Natural killer cell (primary cell): Measurements from ENCODE around the gene ARRDC1. TPM values are rescaled to one million over a fixed set of nuclear protein-coding genes. Genes with fewer than 3 reads are reported as not detected.

Experiments used
- ATAC-seq, 3 donors: fragments of 150-1000 bp in 2 of 3; fragments of 200-7000 bp in 1 of 3; cut with Tn5 transposase; 1 replicate in 1 of 3; 2 replicates in 2 of 3; pipeline ENCODE4 v1.10.0; 2021; ENCODE audit warnings: mild to moderate bottlenecking in 2 of 3, moderate library complexity in 2 of 3
- DNase-seq, 2 donors: peaks; one replicate each; pipeline versions ENCODE4 v3.0.0 to v3.0.0-alpha.2; 2013 to 2021; ENCODE audit warnings: mixed read lengths in 1 of 2
- H3K27ac ChIP-seq: one replicate; pipeline ENCODE4 v1.5.1; 2013; ENCODE audit warnings: mild to moderate bottlenecking, low read length
- H3K27me3 ChIP-seq: one replicate; pipeline ENCODE4 v1.6.1; 2013; ENCODE audit warnings: low read length; ENCODE audit not compliant: control insufficient read depth, insufficient read depth
- H3K36me3 ChIP-seq: one replicate; pipeline ENCODE4 v1.6.1; 2013; ENCODE audit warnings: low read length; ENCODE audit not compliant: control insufficient read depth, insufficient read depth
- H3K4me1 ChIP-seq: one replicate; pipeline ENCODE4 v1.6.1; 2013; ENCODE audit warnings: low read length; ENCODE audit not compliant: control insufficient read depth, insufficient read depth
- H3K4me3 ChIP-seq: one replicate; pipeline ENCODE4 v1.5.1; 2013; ENCODE audit warnings: low read length
- H3K9me3 ChIP-seq: one replicate; pipeline ENCODE4 v1.6.1; 2013; ENCODE audit warnings: low read length; ENCODE audit not compliant: control insufficient read depth, insufficient read depth
- H3K27ac Mint-ChIP-seq, 2 donors: one replicate each; pipeline ENCODE4 v1.8.0; 2022; ENCODE audit warnings: mild to moderate bottlenecking in 2 of 2, mixed read lengths in 2 of 2, moderate library complexity in 1 of 2
- H3K27me3 Mint-ChIP-seq, 2 donors: one replicate each; pipeline ENCODE4 v1.8.0; 2022; ENCODE audit warnings: low read depth in 2 of 2, mixed read lengths in 2 of 2
- H3K36me3 Mint-ChIP-seq: one replicate; pipeline ENCODE4 v1.8.0; 2022; ENCODE audit warnings: mixed read lengths
- H3K4me1 Mint-ChIP-seq, 2 donors: one replicate each; pipeline ENCODE4 v1.8.0; 2022; ENCODE audit warnings: mixed read lengths in 2 of 2
- H3K4me3 Mint-ChIP-seq: one replicate; pipeline ENCODE4 v1.8.0; 2022; ENCODE audit warnings: mild to moderate bottlenecking, moderate library complexity, mixed read lengths
- H3K9me3 Mint-ChIP-seq, 2 donors: one replicate each; pipeline ENCODE4 v1.8.0; 2022; ENCODE audit warnings: mixed read lengths in 2 of 2
- CTCF ChIP-seq: fragments of 200-600 bp; IDR thresholded peaks from one replicate; pipeline ENCODE4 v1.8.0; 2022; ENCODE audit warnings: antibody characterized with exemption
- WGBS: methylation state at CpG from one replicate; pipeline ENCODE4 v1.1.7; 2013; ENCODE audit warnings: missing lambda C conversion rate; ENCODE audit not compliant: insufficient coverage; 5-methylcytosine and 5-hydroxymethylcytosine counted together
- intact Hi-C: fragments of 100-400 bp; cut with micrococcal nuclease; formaldehyde crosslinking; loops from one replicate; pipeline ENCODE4 v1.14.2; 2022
- total RNA-seq, 4 donors: library from RNA; stranded (reverse); fragments of 120-200 nt in 1 of 4; gene quantifications; one replicate each; pipeline versions ENCODE4 v1.2.3 to v1.2.4, GENCODE V29; 2013 to 2022

Gene ARRDC1
- total RNA-seq, 3 donors from 2014 or later (not counting 1 experiment from before 2014, with no cell fraction given): 80.7 to 105 (median 92.9) TPM

GRCh38 chr9:137632230-137633161 lies 27.0 kb downstream of the ARRDC1 start:
- Mint-ChIP-seq H3K27ac (peak overlapping the region; percentile 80 to 85), H3K4me1 (peaks cover 49 to 58% of the 10 kb centered on the region in 2 donors), H3K27me3 (no peaks in the 10 kb centered on the region), H3K9me3 (no peaks in the 10 kb centered on the region), H3K36me3 (no peaks in the 10 kb centered on the region), H3K4me3 (no peak overlapping the region)
- H3K9me3 ChIP-seq: no peaks in the 10 kb centered on the region
- H3K27ac ChIP-seq: no peak overlapping the region
- no peak for ATAC-seq
- DNase-seq: no peak
- H3K36me3 ChIP-seq: no peaks in the 10 kb centered on the region
- no peak for TF ChIP-seq CTCF
- 72% methylated on average over 23 of the region's 23 CpGs for WGBS
- H3K4me3 ChIP-seq: no peak overlapping the region
- intact Hi-C loops: loop anchor here (10.0 kb wide), 1 partner anchor 82 kb away; no protein-coding TSS in a partner anchor
- peaks cover 53% of the 10 kb centered on the region for H3K4me1 ChIP-seq
- no peaks in the 10 kb centered on the region for H3K27me3 ChIP-seq

DNA sequence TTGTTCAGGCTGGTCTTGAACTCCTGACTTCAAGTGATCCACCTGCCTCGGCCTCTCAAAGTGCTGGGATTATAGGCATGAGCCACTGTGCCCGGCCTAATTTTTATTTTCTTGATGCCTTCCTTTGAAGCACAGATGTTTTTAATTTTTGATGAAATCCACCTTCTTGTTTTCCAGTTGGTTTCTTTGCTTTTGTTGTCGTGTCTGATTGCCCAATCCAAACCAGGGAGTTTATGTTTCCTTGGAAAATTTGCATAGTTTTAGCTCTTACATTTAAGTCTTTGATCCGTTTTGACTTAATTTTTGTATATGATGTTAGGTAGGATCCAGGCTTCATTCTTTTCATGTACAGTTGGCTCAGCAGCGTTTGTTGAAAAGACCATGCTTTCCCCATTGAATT lies 28.5 kb downstream of the ARRDC1 start:
- no peaks in the 10 kb centered on the region for H3K9me3 ChIP-seq
- H3K4me1 ChIP-seq: peaks cover 42% of the 10 kb centered on the region
- WGBS: 89% methylated on average over 5 of the region's 5 CpGs
- no peaks in the 10 kb centered on the region for H3K36me3 Mint-ChIP-seq
- H3K9me3 Mint-ChIP-seq: no peaks in the 10 kb centered on the region
- no peak for TF ChIP-seq CTCF
- no peaks in the 10 kb centered on the region for H3K27me3 Mint-ChIP-seq
- intact Hi-C loops: loop anchor here (10.0 kb wide), 1 partner anchor 81 kb away; no protein-coding TSS in a partner anchor
- peak overlapping the region; percentile 22 for H3K4me3 Mint-ChIP-seq
- H3K36me3 ChIP-seq: no peaks in the 10 kb centered on the region
- H3K27me3 ChIP-seq: no peaks in the 10 kb centered on the region
- peaks cover 52 to 54% of the 10 kb centered on the region in 2 donors for H3K4me1 Mint-ChIP-seq
- H3K27ac Mint-ChIP-seq: peak overlapping the region; percentile 80 to 85
- DNase-seq: no peak
- ATAC-seq: no peak
- H3K27ac ChIP-seq: no peak overlapping the region
- no peak overlapping the region for H3K4me3 ChIP-seq

- no peaks in the 10 kb centered on the region for H3K9me3 ChIP-seq
- H3K27me3 ChIP-seq: no peaks in the 10 kb centered on the region
- H3K4me1 ChIP-seq: peaks cover 15% of the 10 kb centered on the region
- DNase-seq: no peak
- no peak for TF ChIP-seq CTCF
- peak overlapping the region; percentile 85 to 96 for H3K27ac Mint-ChIP-seq
- H3K27me3 Mint-ChIP-seq: no peaks in the 10 kb centered on the region
- no peaks in the 10 kb centered on the region for H3K9me3 Mint-ChIP-seq
- peak overlapping the region; percentile 83 for H3K27ac ChIP-seq
- H3K4me3 Mint-ChIP-seq: peak overlapping the region; percentile 87
- H3K36me3 ChIP-seq: peaks cover 4% of the 10 kb centered on the region
- intact Hi-C loops: loop anchor here (1.0 to 10.0 kb wide), 3 partner anchors 9 to 76 kb away; no protein-coding TSS in a partner anchor
- H3K4me3 ChIP-seq: peak overlapping the region; percentile 26
- no peak for ATAC-seq
- H3K4me1 Mint-ChIP-seq: peaks cover 38 to 47% of the 10 kb centered on the region in 2 donors
- WGBS: 88% methylated on average over 5 of the region's 6 CpGs
- H3K36me3 Mint-ChIP-seq: no peaks in the 10 kb centered on the region
These were observed 33.2 kb downstream of the ARRDC1 start for GRCh38 chr9:137638680-137639079.
